OCI-LY1 (cell line): ENCODE measurements around the gene C1orf115.

ENCODE experiments used
- H2AFZ ChIP-seq: fragments of 200-600 bp; sonication (generic), shearing (Covaris generic); 2 replicates; pipeline ENCODE4 v1.6.0; 2014; ENCODE audit warnings: antibody characterized with exemption, mild to moderate bottlenecking, low read length
- H3F3A ChIP-seq: fragments of 200-600 bp; sonication (generic), shearing (Covaris generic); 2 replicates; pipeline ENCODE4 v1.6.0; 2014; ENCODE audit warnings: mild to moderate bottlenecking, antibody characterized with exemption, low read length, moderate library complexity; ENCODE audit not compliant: insufficient read depth
- H3K27ac ChIP-seq: fragments of 200-600 bp; sonication (generic); 2 replicates; pipeline ENCODE4 v1.5.1; 2014; ENCODE audit warnings: low read length, mixed run types, mild to moderate bottlenecking, low read depth; ENCODE audit not compliant: poor library complexity, severe bottlenecking
- H3K27me3 ChIP-seq: fragments of 200-600 bp; sonication (generic); 2 replicates; pipeline ENCODE4 v1.6.0; 2014; ENCODE audit warnings: antibody characterized with exemption, mild to moderate bottlenecking, low read length, moderate library complexity; ENCODE audit not compliant: insufficient read depth
- H3K36me3 ChIP-seq: fragments of 200-600 bp; sonication (generic); 2 replicates; pipeline ENCODE4 v1.6.1; 2014; ENCODE audit warnings: mild to moderate bottlenecking, antibody characterized with exemption, low read length, moderate library complexity, mixed read lengths; ENCODE audit not compliant: insufficient read depth
- H3K4me1 ChIP-seq: fragments of 200-600 bp; sonication (generic); 2 replicates; pipeline ENCODE4 v1.5.1; 2014; ENCODE audit warnings: mild to moderate bottlenecking, low read length, moderate library complexity; ENCODE audit not compliant: insufficient read depth, severe bottlenecking
- H3K4me2 ChIP-seq: fragments of 200-600 bp; sonication (generic), shearing (Covaris generic); 2 replicates; pipeline ENCODE4 v1.6.1; 2014; ENCODE audit warnings: low read length
- H3K4me3 ChIP-seq: fragments of 200-600 bp; sonication (generic); 2 replicates; pipeline ENCODE4 v1.5.1; 2014; ENCODE audit warnings: low read length, low read depth, mild to moderate bottlenecking, mixed read lengths; ENCODE audit not compliant: poor library complexity, severe bottlenecking
- H3K79me2 ChIP-seq: fragments of 200-600 bp; shearing (Covaris generic); 2 replicates; pipeline ENCODE4 v1.6.1; 2016; ENCODE audit warnings: mixed run types, low read length, mixed read lengths; ENCODE audit not compliant: insufficient read depth
- H3K9ac ChIP-seq: fragments of 200-600 bp; sonication (generic), shearing (Covaris generic); 2 replicates; pipeline ENCODE4 v1.6.1; 2014; ENCODE audit warnings: mild to moderate bottlenecking, low read length, mixed read lengths
- H3K9me2 ChIP-seq: fragments of 200-600 bp; sonication (generic), shearing (Covaris generic); 2 replicates; pipeline ENCODE4 v1.6.1; 2014; ENCODE audit warnings: low read depth, mild to moderate bottlenecking, low read length, mixed read lengths
- H3K9me3 ChIP-seq: fragments of 200-600 bp; shearing (Covaris generic); 2 replicates; pipeline ENCODE4 v1.6.1; 2014; ENCODE audit warnings: low read length, mixed read lengths
- H4K20me1 ChIP-seq: fragments of 200-600 bp; sonication (generic), shearing (Covaris generic); 2 replicates; pipeline ENCODE4 v1.6.0; 2016; ENCODE audit warnings: mild to moderate bottlenecking, low read length; ENCODE audit not compliant: insufficient read depth
- EZH2 ChIP-seq: fragments of 200-600 bp; sonication (generic), shearing (Covaris generic); IDR thresholded peaks from 2 replicates; pipeline ENCODE4 v1.8.0; 2017; ENCODE audit warnings: borderline replicate concordance, mixed run types, mild to moderate bottlenecking, antibody characterized with exemption, low read length, moderate library complexity, mixed read lengths
- TF ChIP-seq, protein P1 (sequence below): fragments of 200-600 bp; sonication (generic), shearing (Covaris generic); IDR thresholded peaks from 2 replicates; pipeline ENCODE4 v1.5.1; 2017; ENCODE audit warnings: mild to moderate bottlenecking, antibody characterized with exemption, low read length, moderate library complexity, mixed read lengths

The C1orf115 gene

DNA sequence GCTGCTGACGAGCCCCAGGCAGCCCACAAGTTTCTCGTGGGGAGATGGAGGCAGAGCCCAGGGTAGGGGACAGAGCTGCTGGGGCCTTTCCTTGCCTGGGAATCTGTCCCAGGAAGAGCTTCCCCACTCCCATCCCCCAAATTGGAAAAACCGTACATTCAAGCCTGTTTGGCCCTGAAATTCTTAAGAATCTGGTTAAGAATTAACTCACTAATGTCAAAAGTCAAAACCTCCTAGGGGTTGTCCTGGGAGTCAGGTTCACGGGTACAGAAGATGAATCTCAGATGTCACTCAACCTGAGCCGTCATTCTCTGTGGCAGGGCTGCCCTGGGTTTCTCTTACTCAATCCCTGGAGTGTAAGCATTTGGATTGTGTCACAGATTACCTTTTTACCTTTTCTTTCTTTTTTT lies 8.4 kb downstream of the C1orf115 start:
- TF ChIP-seq, protein P1, sequence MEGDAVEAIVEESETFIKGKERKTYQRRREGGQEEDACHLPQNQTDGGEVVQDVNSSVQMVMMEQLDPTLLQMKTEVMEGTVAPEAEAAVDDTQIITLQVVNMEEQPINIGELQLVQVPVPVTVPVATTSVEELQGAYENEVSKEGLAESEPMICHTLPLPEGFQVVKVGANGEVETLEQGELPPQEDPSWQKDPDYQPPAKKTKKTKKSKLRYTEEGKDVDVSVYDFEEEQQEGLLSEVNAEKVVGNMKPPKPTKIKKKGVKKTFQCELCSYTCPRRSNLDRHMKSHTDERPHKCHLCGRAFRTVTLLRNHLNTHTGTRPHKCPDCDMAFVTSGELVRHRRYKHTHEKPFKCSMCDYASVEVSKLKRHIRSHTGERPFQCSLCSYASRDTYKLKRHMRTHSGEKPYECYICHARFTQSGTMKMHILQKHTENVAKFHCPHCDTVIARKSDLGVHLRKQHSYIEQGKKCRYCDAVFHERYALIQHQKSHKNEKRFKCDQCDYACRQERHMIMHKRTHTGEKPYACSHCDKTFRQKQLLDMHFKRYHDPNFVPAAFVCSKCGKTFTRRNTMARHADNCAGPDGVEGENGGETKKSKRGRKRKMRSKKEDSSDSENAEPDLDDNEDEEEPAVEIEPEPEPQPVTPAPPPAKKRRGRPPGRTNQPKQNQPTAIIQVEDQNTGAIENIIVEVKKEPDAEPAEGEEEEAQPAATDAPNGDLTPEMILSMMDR: no peak
- TF ChIP-seq EZH2: no peak
- H3K36me3 ChIP-seq: no peaks in the 10 kb centered on the region
- no peaks in the 10 kb centered on the region for H3K4me1 ChIP-seq
- H3K9ac ChIP-seq: no peak overlapping the region
- no peak overlapping the region for H2AFZ ChIP-seq
- no peaks in the 10 kb centered on the region for H3K9me3 ChIP-seq
- H3K79me2 ChIP-seq: no peaks in the 10 kb centered on the region
- no peak overlapping the region for H3K4me3 ChIP-seq
- no peaks in the 10 kb centered on the region for H4K20me1 ChIP-seq
- no peaks in the 10 kb centered on the region for H3K27me3 ChIP-seq
- H3K9me2 ChIP-seq: no peaks in the 10 kb centered on the region
- no peaks in the 10 kb centered on the region for H3F3A ChIP-seq
- no peak overlapping the region for H3K4me2 ChIP-seq
- H3K27ac ChIP-seq: no peak overlapping the region

DNA sequence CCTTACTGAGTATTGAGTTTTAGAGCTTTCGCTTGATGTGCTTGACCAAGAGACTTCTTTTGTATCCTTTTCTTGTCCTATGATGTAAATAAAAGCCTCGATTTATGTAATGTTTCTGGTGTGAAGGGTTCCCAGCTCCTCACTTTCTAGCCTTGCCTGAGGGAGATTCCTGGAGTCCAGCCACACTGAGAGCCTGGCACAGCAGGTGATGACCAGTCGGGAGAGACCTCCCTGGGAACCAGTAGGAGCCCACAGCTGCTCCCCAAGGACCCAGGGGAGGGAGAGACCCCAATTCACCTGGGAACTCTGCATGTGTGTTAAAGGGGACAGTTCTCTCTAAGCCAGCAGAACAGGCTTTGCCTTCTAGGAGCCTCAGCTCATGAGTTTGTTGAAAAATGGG lies 8.9 kb downstream of the C1orf115 start:
- H3K27ac ChIP-seq: no peak overlapping the region
- H3K4me3 ChIP-seq: no peak overlapping the region

GRCh38 chr1:220700556-220701179 lies 10.5 kb downstream of the C1orf115 start:
- Histone ChIP-seq H3K4me2 (no peak overlapping the region), H3F3A (no peaks in the 10 kb centered on the region), H2AFZ (no peak overlapping the region), H3K27ac (no peak overlapping the region), H3K79me2 (no peaks in the 10 kb centered on the region), H3K9me3 (no peaks in the 10 kb centered on the region), H4K20me1 (no peaks in the 10 kb centered on the region), H3K4me1 (no peaks in the 10 kb centered on the region), H3K4me3 (no peak overlapping the region), H3K9ac (no peak overlapping the region), H3K36me3 (no peaks in the 10 kb centered on the region), H3K9me2 (no peaks in the 10 kb centered on the region), H3K27me3 (no peaks in the 10 kb centered on the region)
- no peak for TF ChIP-seq EZH2
- TF ChIP-seq, protein P1: no peak

More for the DNA sequence above, 8.9 kb downstream of the C1orf115 start:
- H3K4me1 ChIP-seq: no peaks in the 10 kb centered on the region
- H3K4me2 ChIP-seq: no peak overlapping the region
- no peak overlapping the region for H3K9ac ChIP-seq
- H3K27me3 ChIP-seq: no peaks in the 10 kb centered on the region
- H3K9me3 ChIP-seq: no peaks in the 10 kb centered on the region
- H4K20me1 ChIP-seq: no peaks in the 10 kb centered on the region
- no peak for TF ChIP-seq EZH2
- TF ChIP-seq, protein P1: no peak
- no peaks in the 10 kb centered on the region for H3K36me3 ChIP-seq
- H2AFZ ChIP-seq: no peak overlapping the region
- no peaks in the 10 kb centered on the region for H3F3A ChIP-seq
- no peaks in the 10 kb centered on the region for H3K9me2 ChIP-seq
- no peaks in the 10 kb centered on the region for H3K79me2 ChIP-seq
